A549 (cell line): ENCODE results near the gene POLR2E.

ENCODE experiments used
- CTCF ChIP-seq: fragments of >200 bp; sonication (Bioruptor Twin); formaldehyde crosslinking; IDR thresholded peaks from 3 replicates; pipeline ENCODE4 v1.5.1; 2016
- FOSB ChIP-seq: fragments of 250-450 bp; sonication (Bioruptor Pico); IDR thresholded peaks from 2 replicates; pipeline ENCODE4 v1.5.0; 2020; ENCODE audit warnings: mild to moderate bottlenecking, moderate library complexity
- KDM1A ChIP-seq: fragments of 200-600 bp; sonication (generic); IDR thresholded peaks from 2 replicates; pipeline ENCODE4 v1.6.1; 2016; ENCODE audit warnings: low read depth, mild to moderate bottlenecking
- MAX ChIP-seq: IDR thresholded peaks from 2 replicates; pipeline ENCODE4 v1.6.1; 2012
- POLR2A ChIP-seq: IDR thresholded peaks from 2 replicates; pipeline ENCODE4 v1.6.1; 2012; ENCODE audit warnings: mild to moderate bottlenecking, low read length
- POLR2AphosphoS2 ChIP-seq: conservative IDR thresholded peaks from 2 replicates; pipeline ENCODE4 v1.6.1; 2012; ENCODE audit warnings: low read length, improper control_type of control experiment, inconsistent platforms
- RAD21 ChIP-seq, 2 experiments: fragments of >200 bp in 1 of 2; sonication (Bioruptor Twin) in 1 of 2; formaldehyde crosslinking in 1 of 2; IDR thresholded peaks in 1 of 2; conservative IDR thresholded peaks in 1 of 2; 2 replicates in 1 of 2; 3 replicates in 1 of 2; pipeline ENCODE4 v1.6.1; 2012 to 2018; ENCODE audit warnings: inconsistent platforms in 1 of 2
- SREBF2 ChIP-seq: fragments of 450-650 bp; IDR thresholded peaks from 2 replicates; pipeline ENCODE4 v1.6.1; 2014; ENCODE audit warnings: mild to moderate bottlenecking, moderate library complexity

- TF ChIP-seq CTCF (no peak), MAX (no peak), SREBF2 (no peak), POLR2A (no peak), FOSB (CRISPR knock-in tag) (no peak), RAD21 (conservative IDR thresholded peaks at IDR 0.05 in 1 of 2, IDR thresholded peaks at IDR 0.05 in 1 of 2) (no peak), POLR2AphosphoS2 (no peak), KDM1A (no peak)
Observed at GRCh38 chr19:1094655-1094977, 559 bp downstream of the POLR2E start.
